ENCODE measurements around the gene ATRAID. TPM values are rescaled to one million over a fixed set of nuclear protein-coding genes. Genes with fewer than 3 reads are reported as not detected.

ATRAID gene
- total RNA-seq (2022; extraction: Qiagen RNA extraction), result 206 to 230 TPM (median 222 TPM) in 5 replicates

GRCh38 chr2:27211943-27212625, at the start of gene ATRAID, which contains the start of gene SLC5A6:
Gene ATRAID (plus strand): TSS chr2:27212041. CDS start chr2:27212369, 328 bp downstream.
Gene SLC5A6 (minus strand): TSS chr2:27212268. CDS start chr2:27207650, 4,618 bp downstream.

GRCh38 chr2:27217173-27218121, 5.6 kb downstream of the ATRAID start, which contains the start of gene CAD:
Gene CAD (plus strand): TSS chr2:27217369. CDS start chr2:27217552, 183 bp downstream.

GRCh38 chr2:27262379-27263286, 50.8 kb downstream of the ATRAID start, which contains the start of gene SLC30A3:
Gene SLC30A3 (minus strand): TSS chr2:27263047. CDS start chr2:27262906, 141 bp downstream.

Other genes starting within 250 kb of the ATRAID start
- gene MAPRE3, start 241.4 kb upstream of the ATRAID start, total RNA-seq (2022; extraction: Qiagen RNA extraction), result 9.4 to 12.8 TPM (median 10.7 TPM) in 5 replicates
- gene TMEM214, start 179.1 kb upstream of the ATRAID start, total RNA-seq (2022; extraction: Qiagen RNA extraction), result 53.5 to 68.3 TPM (median 65.9 TPM) in 5 replicates
- gene AGBL5, start 160.4 kb upstream of the ATRAID start, total RNA-seq (2022; extraction: Qiagen RNA extraction), result 28.1 to 32.0 TPM (median 30.4 TPM) in 5 replicates
- gene OST4, start 140.4 kb upstream of the ATRAID start, total RNA-seq (2022; extraction: Qiagen RNA extraction), result 539 to 642 TPM (median 562 TPM) in 5 replicates
- 0.27 to 0.56 TPM (median 0.47 TPM) in 5 replicates for gene EMILIN1, start 133.4 kb upstream of the ATRAID start, total RNA-seq (2022; extraction: Qiagen RNA extraction)
- 7.6 to 10.4 TPM (median 10.2 TPM) in 5 replicates for gene KHK, start 125.3 kb upstream of the ATRAID start, total RNA-seq (2022; extraction: Qiagen RNA extraction)
- 7.3 to 9.0 TPM (median 8.4 TPM) in 5 replicates for gene CGREF1, start 92.9 kb upstream of the ATRAID start, total RNA-seq (2022; extraction: Qiagen RNA extraction)
- 0.77 to 2.1 TPM (median 1.5 TPM) in 5 replicates for gene ABHD1, start 88.2 kb upstream of the ATRAID start, total RNA-seq (2022; extraction: Qiagen RNA extraction)
- 44.7 to 60.1 TPM (median 58.3 TPM) in 5 replicates for gene PREB, start 77.4 kb upstream of the ATRAID start, total RNA-seq (2022; extraction: Qiagen RNA extraction)
- gene PRR30, start 72.6 kb upstream of the ATRAID start, total RNA-seq (2022; extraction: Qiagen RNA extraction), result not detected in 5 replicates
- not detected in 5 replicates for gene TCF23, start 63.0 kb upstream of the ATRAID start, total RNA-seq (2022; extraction: Qiagen RNA extraction)
- gene SLC5A6, start 227 bp downstream of the ATRAID start, total RNA-seq (2022; extraction: Qiagen RNA extraction), result 61.6 to 71.0 TPM (median 63.7 TPM) in 5 replicates
- gene CAD, start 5.3 kb downstream of the ATRAID start, total RNA-seq (2022; extraction: Qiagen RNA extraction), result 51.1 to 65.2 TPM (median 61.1 TPM) in 5 replicates
- 2.1 to 4.0 TPM (median 3.3 TPM) in 5 replicates for gene SLC30A3, start 51.0 kb downstream of the ATRAID start, total RNA-seq (2022; extraction: Qiagen RNA extraction)
- gene DNAJC5G, start 63.4 kb downstream of the ATRAID start, total RNA-seq (2022; extraction: Qiagen RNA extraction), result not detected in 5 replicates
- 0.70 to 1.3 TPM (median 0.91 TPM) in 5 replicates for gene TRIM54, start 70.4 kb downstream of the ATRAID start, total RNA-seq (2022; extraction: Qiagen RNA extraction)
- 0.30 to 2.8 TPM (median 1.4 TPM) in 5 replicates for gene UCN, start 96.4 kb downstream of the ATRAID start, total RNA-seq (2022; extraction: Qiagen RNA extraction)
- 76.5 to 95.8 TPM (median 85.5 TPM) in 5 replicates for gene MPV17, start 111.1 kb downstream of the ATRAID start, total RNA-seq (2022; extraction: Qiagen RNA extraction)
- 55.1 to 62.9 TPM (median 59.6 TPM) in 5 replicates for gene GTF3C2, start 144.7 kb downstream of the ATRAID start, total RNA-seq (2022; extraction: Qiagen RNA extraction)
- gene EIF2B4, start 158.3 kb downstream of the ATRAID start, total RNA-seq (2022; extraction: Qiagen RNA extraction), result 53.2 to 61.0 TPM (median 54.0 TPM) in 5 replicates
- 134 to 145 TPM (median 142 TPM) in 5 replicates for gene SNX17, start 158.6 kb downstream of the ATRAID start, total RNA-seq (2022; extraction: Qiagen RNA extraction)
- gene ZNF513, start 168.7 kb downstream of the ATRAID start, total RNA-seq (2022; extraction: Qiagen RNA extraction), result 9.7 to 14.7 TPM (median 13.5 TPM) in 5 replicates
- gene PPM1G, start 197.6 kb downstream of the ATRAID start, total RNA-seq (2022; extraction: Qiagen RNA extraction), result 153 to 166 TPM (median 156 TPM) in 5 replicates
- gene NRBP1, start 216.6 kb downstream of the ATRAID start, total RNA-seq (2022; extraction: Qiagen RNA extraction), result 123 to 138 TPM (median 130 TPM) in 5 replicates
- 0.22 to 0.70 TPM (median 0.42 TPM) in 4 of 5 replicates, not detected in the other for gene KRTCAP3, start 230.3 kb downstream of the ATRAID start, total RNA-seq (2022; extraction: Qiagen RNA extraction)